ENCODE data around the gene KDM8. TPM values are rescaled to one million over a fixed set of nuclear protein-coding genes. Genes with fewer than 3 reads are reported as not detected.

KDM8 gene
- total RNA-seq, 1 experiment from 2014 or later = 15.5 TPM

DNA sequence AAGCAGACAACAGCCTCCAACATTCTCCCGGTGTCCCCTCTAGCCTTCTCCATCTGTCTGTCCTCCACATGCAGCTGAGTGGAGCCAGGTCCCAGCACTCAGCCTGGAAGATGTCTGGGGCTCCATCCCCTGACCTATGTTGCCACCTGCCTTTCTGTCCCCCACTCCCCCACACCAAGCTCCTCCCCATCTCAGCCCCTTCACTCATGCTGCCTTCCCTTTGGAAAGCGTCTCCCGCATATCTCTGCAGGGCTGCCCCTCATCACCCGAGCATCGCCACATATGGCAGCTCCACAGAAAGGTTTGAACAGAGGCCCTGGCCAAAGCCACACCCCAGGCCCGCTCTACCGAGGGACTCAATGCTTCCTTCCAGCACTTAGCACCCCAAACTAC is 41.0 kb downstream of the KDM8 start:
- Histone ChIP-seq H3K56ac (ENCODE audit: insufficient read length, low read depth, low read length) (no peak overlapping the region), H3K79me2 (ENCODE audit: insufficient read depth, low read length) (no peaks in the 10 kb centered on the region), H4K91ac (ENCODE audit: insufficient read length, low read depth, low read length) (no peak overlapping the region), H4K20me1 (ENCODE audit: control insufficient read depth, insufficient read depth, insufficient read length) (no peaks in the 10 kb centered on the region), H3K9me3 (ENCODE audit: control insufficient read depth, low read depth, low read length) (no peaks in the 10 kb centered on the region), H3K18ac (ENCODE audit: insufficient read length, low read depth, low read length) (no peak overlapping the region), H2BK15ac (ENCODE audit: low read depth, low read length) (no peak overlapping the region), H3T11ph (ENCODE audit: low read length) (no peak overlapping the region), H4K5ac (ENCODE audit: insufficient read length, low read depth, low read length) (no peak overlapping the region), H3K23ac (ENCODE audit: insufficient read length, low read depth, low read length) (no peak overlapping the region), H2AFZ (ENCODE audit: low read length) (no peak overlapping the region), H3K79me1 (ENCODE audit: insufficient read depth, low read depth, low read length, poor library complexity, severe bottlenecking) (no peaks in the 10 kb centered on the region), H2BK20ac (ENCODE audit: low read depth, low read length, poor library complexity, severe bottlenecking) (no peak overlapping the region), H3K27ac (ENCODE audit: insufficient read length, low read depth, low read length) (no peak overlapping the region), H3K4me1 (ENCODE audit: insufficient read depth, low read length) (peaks cover 4% of the 10 kb centered on the region; the same call in 1 of the 2 replicates), H3K9ac (ENCODE audit: extremely low read depth, insufficient read length, low read length) (no peak overlapping the region), H3K14ac (ENCODE audit: insufficient read depth, low read length) (no peak overlapping the region), H3K4ac (ENCODE audit: low read depth, low read length) (no peak overlapping the region), H3K23me2 (ENCODE audit: insufficient read length, low read depth, low read length, poor library complexity, severe bottlenecking) (no peaks in the 10 kb centered on the region), H3K27me3 (ENCODE audit: insufficient read depth, low read length) (no peaks in the 10 kb centered on the region), H2BK5ac (ENCODE audit: insufficient read length, low read length) (no peak overlapping the region), H4K8ac (replicated peaks; ENCODE audit: insufficient read length, low read depth, low read length) (no peak overlapping the region), H2BK120ac (ENCODE audit: low read depth, low read length, poor library complexity, severe bottlenecking) (no peak overlapping the region), H3K4me2 (ENCODE audit: insufficient read depth, insufficient read length, low read length) (no peak overlapping the region), H2BK12ac (ENCODE audit: insufficient read length, low read depth, low read length) (no peak overlapping the region), H2AK5ac (ENCODE audit: insufficient read length, low read length) (no peak overlapping the region)
- Mint-ChIP-seq H3K4me1 (peaks cover 11 to 15% of the 10 kb centered on the region in 2 experiments), H3K4me3 (no peak overlapping the region), H3K27me3 (ENCODE audit: low read depth) (no peaks in the 10 kb centered on the region), H3K27ac (peak overlapping the region in 2 of 3 experiments; percentile 50 to 56; a peak in 3 of 7 replicates), H3K36me3 (ENCODE audit: insufficient read depth in 1 of 3, low read depth in 3 of 3) (no peaks in the 10 kb centered on the region), H3K9me3 (no peaks in the 10 kb centered on the region)
- DNase-seq = peak; percentile 22
- TF ChIP-seq, protein P1, sequence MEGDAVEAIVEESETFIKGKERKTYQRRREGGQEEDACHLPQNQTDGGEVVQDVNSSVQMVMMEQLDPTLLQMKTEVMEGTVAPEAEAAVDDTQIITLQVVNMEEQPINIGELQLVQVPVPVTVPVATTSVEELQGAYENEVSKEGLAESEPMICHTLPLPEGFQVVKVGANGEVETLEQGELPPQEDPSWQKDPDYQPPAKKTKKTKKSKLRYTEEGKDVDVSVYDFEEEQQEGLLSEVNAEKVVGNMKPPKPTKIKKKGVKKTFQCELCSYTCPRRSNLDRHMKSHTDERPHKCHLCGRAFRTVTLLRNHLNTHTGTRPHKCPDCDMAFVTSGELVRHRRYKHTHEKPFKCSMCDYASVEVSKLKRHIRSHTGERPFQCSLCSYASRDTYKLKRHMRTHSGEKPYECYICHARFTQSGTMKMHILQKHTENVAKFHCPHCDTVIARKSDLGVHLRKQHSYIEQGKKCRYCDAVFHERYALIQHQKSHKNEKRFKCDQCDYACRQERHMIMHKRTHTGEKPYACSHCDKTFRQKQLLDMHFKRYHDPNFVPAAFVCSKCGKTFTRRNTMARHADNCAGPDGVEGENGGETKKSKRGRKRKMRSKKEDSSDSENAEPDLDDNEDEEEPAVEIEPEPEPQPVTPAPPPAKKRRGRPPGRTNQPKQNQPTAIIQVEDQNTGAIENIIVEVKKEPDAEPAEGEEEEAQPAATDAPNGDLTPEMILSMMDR (conservative IDR thresholded peaks at IDR 0.05) = no peak
- no CpG with 5 or more reads among the region's 7 CpGs for WGBS (ENCODE audit: extremely low coverage, insufficient read length, low lambda C conversion rate)
